Right atrium auricular region (tissue), 2 donors: ENCODE measurements around the gene CCDC116. TPM values are rescaled to one million over a fixed set of nuclear protein-coding genes. Genes with fewer than 3 reads are reported as not detected.

Experiments
- DNase-seq: peaks from one replicate; pipeline ENCODE4 v3.0.0-alpha.2; 2019; ENCODE audit warnings: low spot score
- H3K27ac ChIP-seq, 2 donors: fragments of 200-600 bp; sonication (generic); 1 replicate in 1 of 2; 2 replicates in 1 of 2; pipeline ENCODE4 v1.5.1; 2016 to 2019
- H3K27me3 ChIP-seq, 2 donors: fragments of 200-600 bp; sonication (generic); one replicate each; pipeline versions ENCODE4 v1.5.1 to v1.6.0; 2017 to 2019
- H3K36me3 ChIP-seq: fragments of 200-600 bp; sonication (generic); one replicate; pipeline ENCODE4 v1.5.1; 2016
- H3K4me1 ChIP-seq, 2 donors: fragments of 200-600 bp; sonication (generic); one replicate each; pipeline versions ENCODE4 v1.5.1 to v1.6.0; 2017 to 2019
- H3K4me3 ChIP-seq, 2 donors: fragments of 200-600 bp; sonication (generic); 1 replicate in 1 of 2; 2 replicates in 1 of 2; pipeline ENCODE4 v1.5.1; 2017 to 2019; ENCODE audit warnings: mild to moderate bottlenecking in 1 of 2, moderate library complexity in 1 of 2
- H3K9me3 ChIP-seq, 2 donors: fragments of 200-600 bp; sonication (generic); one replicate each; pipeline ENCODE4 v1.5.1; 2019
- CTCF ChIP-seq, 2 donors: fragments of 200-600 bp; sonication (generic); IDR thresholded peaks; one replicate each; pipeline ENCODE4 v1.5.1; 2019; ENCODE audit warnings: antibody characterized with exemption in 2 of 2
- total RNA-seq, 2 donors: library from RNA; depleted of rRNA; stranded (reverse); fragments of >200 nt; gene quantifications; one replicate each; pipeline ENCODE4 v1.1.0, GENCODE V29; 2016

Gene CCDC116
- not detected for total RNA-seq

- no peak for DNase-seq
- no peaks in the 10 kb centered on the region for H3K27me3 ChIP-seq
- no peak for TF ChIP-seq CTCF (IDR thresholded peaks at IDR 0.05)
- H3K4me1 ChIP-seq, result peaks cover 0 to 11% of the 10 kb centered on the region in 2 donors
- no peaks in the 10 kb centered on the region for H3K36me3 ChIP-seq
- H3K9me3 ChIP-seq, result no peaks in the 10 kb centered on the region
- no peak within 1 kb of the TSS for H3K27ac ChIP-seq
- H3K4me3 ChIP-seq, result no peak within 1 kb of the TSS
Measured at GRCh38 chr22:21632237-21632895, at the start of gene CCDC116. CCDC116 (plus strand) TSS chr22:21632760; CDS start chr22:21633182, 422 bp downstream.

- H3K4me3 ChIP-seq, result no peak overlapping the region
- H3K36me3 ChIP-seq, result no peaks in the 10 kb centered on the region
- no peak for TF ChIP-seq CTCF (IDR thresholded peaks at IDR 0.05)
- no peaks in the 10 kb centered on the region for H3K9me3 ChIP-seq
- peaks cover 0 to 18% of the 10 kb centered on the region in 2 donors for H3K4me1 ChIP-seq
- H3K27ac ChIP-seq, result no peak overlapping the region
- DNase-seq, result no peak
- no peaks in the 10 kb centered on the region for H3K27me3 ChIP-seq
Measured at GRCh38 chr22:21582801-21583740, 49.5 kb upstream of the CCDC116 start.

GRCh38 chr22:21585389-21585788 is 47.2 kb upstream of the CCDC116 start:
- TF ChIP-seq CTCF (IDR thresholded peaks at IDR 0.05), result no peak
- Histone ChIP-seq H3K9me3 (no peaks in the 10 kb centered on the region), H3K36me3 (no peaks in the 10 kb centered on the region), H3K4me3 (no peak overlapping the region), H3K4me1 (peaks cover 0 to 21% of the 10 kb centered on the region in 2 donors), H3K27ac (no peak overlapping the region), H3K27me3 (no peaks in the 10 kb centered on the region)
- no peak for DNase-seq

- no peak for TF ChIP-seq CTCF (IDR thresholded peaks at IDR 0.05)
- Histone ChIP-seq H3K4me3 (no peak overlapping the region), H3K9me3 (no peaks in the 10 kb centered on the region), H3K4me1 (peaks cover 0 to 47% of the 10 kb centered on the region in 2 donors), H3K27me3 (no peaks in the 10 kb centered on the region), H3K36me3 (peaks cover 3% of the 10 kb centered on the region), H3K27ac (no peak overlapping the region)
- no peak for DNase-seq
Measured at GRCh38 chr22:21587803-21588611, 44.6 kb upstream of the CCDC116 start.

- H3K9me3 ChIP-seq, result no peaks in the 10 kb centered on the region
- H3K27me3 ChIP-seq, result no peaks in the 10 kb centered on the region
- H3K27ac ChIP-seq, result no peak overlapping the region
- H3K4me1 ChIP-seq, result peaks cover 0 to 61% of the 10 kb centered on the region in 2 donors
- TF ChIP-seq CTCF (IDR thresholded peaks at IDR 0.05), result no peak
- peaks cover 14% of the 10 kb centered on the region for H3K36me3 ChIP-seq
- H3K4me3 ChIP-seq, result no peak overlapping the region
- no peak for DNase-seq
Measured at GRCh38 chr22:21589396-21589795, 43.2 kb upstream of the CCDC116 start.
